Activated CD4-positive, alpha-beta T cell treated with anti-CD3 and anti-CD28 coated beads, Interleukin-2, amount 50 U/mL, for 16 hours (primary cell): ENCODE measurements around the gene FAM43B.
"Not testable (repeated sequence)": the region's sequence is repeated elsewhere in the genome, so short reads cannot be mapped to it uniquely, and the experiment has no call there.

ENCODE experiments used
- DNase-seq: peaks from one replicate; pipeline ENCODE4 v3.0.0-alpha.2; 2020

FAM43B gene, protein sequence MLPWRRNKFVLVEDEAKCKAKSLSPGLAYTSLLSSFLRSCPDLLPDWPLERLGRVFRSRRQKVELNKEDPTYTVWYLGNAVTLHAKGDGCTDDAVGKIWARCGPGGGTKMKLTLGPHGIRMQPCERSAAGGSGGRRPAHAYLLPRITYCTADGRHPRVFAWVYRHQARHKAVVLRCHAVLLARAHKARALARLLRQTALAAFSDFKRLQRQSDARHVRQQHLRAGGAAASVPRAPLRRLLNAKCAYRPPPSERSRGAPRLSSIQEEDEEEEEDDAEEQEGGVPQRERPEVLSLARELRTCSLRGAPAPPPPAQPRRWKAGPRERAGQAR

DNA sequence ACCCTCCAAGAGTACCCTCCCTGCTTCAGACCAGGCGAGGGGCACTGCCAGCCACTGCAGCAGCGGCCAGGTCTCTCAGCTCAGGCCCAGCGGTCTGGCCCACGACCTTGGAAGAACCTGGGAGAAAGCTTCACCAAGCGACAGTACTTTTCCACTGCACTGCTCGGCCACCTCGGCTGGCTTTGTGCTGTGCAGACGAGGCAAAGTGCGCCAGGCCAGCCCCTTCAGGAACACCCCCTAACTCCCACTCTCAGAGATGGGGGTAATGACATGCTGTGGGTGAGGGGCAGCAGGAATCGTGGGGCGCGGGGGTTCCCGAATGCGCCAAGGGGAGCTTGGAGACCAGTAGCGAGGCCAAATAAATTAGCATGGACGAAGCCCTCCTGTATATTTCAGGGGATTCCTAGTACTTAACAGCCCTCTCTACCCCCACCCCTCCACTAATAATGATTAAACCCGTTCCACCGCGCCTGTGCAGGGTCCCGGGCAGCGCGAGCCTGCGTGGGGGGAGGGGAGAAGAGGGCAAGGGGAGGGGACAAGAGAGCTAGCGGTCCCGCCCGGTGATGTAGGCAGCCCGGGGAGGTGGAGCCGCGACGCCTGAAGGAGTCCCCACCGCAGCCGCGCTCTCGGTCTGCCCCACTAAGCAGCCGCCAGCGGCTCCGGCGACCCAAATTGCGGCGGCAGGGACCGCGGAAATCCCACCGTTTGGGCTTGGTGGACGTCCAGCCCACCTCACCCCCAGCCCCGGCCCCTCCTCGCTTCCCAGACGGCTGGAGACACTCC lies at the start of gene FAM43B:
TSS of gene FAM43B (plus strand) at position 629 of the 783 bp plus-strand sequence. CDS start 401 bp downstream, outside the sequence.
- peak; percentile 10 for DNase-seq

DNA sequence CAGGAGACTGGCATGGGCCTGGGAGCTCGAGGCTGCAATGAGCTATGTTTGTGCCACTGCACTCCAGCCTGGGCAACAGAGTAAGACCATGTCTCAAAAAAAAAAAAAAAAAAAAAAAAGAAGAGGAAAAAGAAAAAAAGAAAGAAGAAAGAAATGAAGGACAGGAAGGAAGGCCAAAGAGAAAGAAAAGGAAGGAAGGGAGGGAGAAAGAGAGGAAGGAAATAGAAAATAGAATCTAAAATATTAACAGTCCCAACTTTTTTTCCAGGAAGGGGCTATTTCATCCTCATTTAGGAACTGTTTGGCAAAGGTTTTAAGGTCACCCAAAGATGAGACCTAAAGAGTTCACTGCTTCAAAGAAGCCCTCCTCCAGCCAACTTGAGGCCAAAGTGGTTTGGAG lies 46.9 kb upstream of the FAM43B start:
- no peak for DNase-seq

DNA sequence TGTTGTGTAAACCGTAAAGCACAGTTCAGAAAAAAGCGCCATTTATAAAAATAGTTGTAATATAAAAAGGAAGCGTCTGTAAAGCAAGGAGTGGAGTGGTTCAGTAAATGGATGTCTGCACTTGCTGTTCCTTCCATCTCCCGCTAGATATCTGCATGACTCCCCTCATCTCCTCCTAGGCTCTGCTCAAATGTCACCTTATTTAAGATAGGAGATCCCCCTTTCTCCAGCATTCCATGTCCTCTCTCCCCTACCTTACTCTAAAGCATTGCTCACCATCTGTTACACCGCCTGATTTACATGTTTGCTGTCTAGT lies 45.2 kb upstream of the FAM43B start:
- DNase-seq: no peak

DNA sequence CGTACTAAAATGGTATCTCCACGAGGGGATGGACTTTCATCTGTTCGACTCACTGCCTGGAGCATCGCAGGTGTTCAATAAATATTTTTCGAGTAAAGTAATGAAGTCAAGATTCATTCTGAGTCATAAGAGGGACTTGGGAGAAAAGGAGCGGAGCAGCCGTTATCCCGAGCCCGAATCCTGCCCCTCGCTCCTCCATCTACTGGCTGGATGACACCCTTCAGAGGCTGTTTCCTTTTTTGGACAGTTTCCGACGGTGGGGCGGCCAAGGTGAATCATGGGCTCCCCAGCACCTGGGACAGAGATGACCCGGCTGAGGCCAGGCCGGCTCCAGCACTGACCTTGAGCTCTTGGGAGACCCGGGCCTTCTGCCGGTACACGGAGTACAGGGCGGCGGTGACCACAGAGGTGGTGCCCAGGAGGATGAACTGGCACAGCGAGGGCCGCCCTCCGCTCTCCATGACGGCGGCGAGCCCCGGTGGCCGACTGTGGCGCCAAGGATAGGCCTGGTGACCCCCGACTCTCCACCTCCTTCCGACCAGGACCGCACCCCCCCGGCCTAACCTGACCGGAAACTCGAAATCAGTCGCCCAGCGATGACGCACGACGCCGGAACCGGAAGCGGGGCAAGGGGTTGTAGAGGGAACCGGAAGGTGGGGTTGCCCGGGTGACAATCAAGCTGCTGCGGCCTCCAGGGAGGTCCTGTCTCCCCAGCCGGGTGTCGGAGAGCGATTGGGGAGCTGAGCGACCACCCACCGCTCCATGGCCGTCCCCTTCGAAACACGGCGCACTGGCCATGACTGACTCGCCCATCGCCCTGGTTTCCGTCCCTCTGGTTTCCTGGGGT lies 44.6 kb upstream of the FAM43B start, which contains the start of gene MUL1:
TSS of gene MUL1 (minus strand) at position 588 of the 847 bp plus-strand sequence. CDS start at position 461, 127 bp downstream.
- peak; percentile 94 for DNase-seq

DNA sequence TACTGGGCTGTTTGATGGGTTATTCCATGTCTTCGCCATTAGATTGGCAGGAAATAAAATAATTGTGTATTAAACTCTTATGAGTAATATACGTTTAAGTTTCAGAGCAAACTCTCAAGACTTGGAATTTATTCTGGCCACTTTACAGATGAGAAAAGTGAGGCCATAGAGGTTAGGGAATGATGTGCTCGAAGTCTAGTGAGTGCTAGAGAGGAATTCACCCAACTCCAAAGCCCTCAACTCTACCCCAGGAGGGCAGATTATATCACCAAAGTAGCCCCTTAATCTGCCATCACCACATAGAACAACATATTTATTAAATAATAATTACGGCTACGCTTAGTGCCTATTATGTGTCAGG lies 44.0 kb upstream of the FAM43B start:
- no peak for DNase-seq

DNA sequence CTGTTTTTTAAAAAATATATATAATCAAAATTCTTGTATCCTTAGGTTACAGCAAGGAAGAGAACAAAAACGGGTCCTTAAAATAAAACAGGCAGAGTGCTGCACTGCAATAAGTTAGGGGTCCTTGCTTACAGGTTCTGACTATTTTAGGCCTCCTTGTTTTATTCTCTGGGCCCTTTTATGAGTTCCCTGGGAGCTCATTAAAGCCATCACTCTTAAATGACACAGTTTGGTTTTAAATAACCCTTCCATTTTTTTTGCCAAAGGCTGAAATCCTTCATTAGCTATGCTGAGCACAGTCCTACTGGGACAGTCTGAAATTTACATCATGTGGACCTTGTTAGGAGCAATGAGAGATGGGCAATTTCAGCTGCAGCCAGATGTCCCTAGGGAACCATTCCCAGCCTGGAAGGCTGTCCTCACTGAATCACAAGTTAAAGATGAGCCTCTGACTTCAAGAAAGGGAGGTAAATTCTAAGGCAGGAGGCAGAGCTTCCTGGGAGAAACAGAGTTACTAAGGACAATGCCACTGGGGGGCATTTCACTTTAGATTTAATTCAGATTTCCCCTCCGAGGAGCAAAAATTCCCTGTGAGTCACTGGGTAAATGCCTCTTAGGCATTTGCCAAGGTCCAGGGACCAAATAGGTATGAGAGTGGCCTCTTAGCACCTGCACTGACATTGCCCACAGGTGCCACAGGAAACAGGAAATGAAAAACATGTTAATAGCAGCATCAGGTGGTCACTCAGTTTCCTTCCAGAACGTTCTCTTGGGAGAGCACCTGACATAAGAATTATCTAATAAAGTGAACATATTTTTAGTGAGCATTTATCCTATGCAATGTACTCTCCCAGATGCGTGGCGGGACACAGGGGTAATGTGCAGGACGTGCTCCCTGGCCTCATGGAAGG lies 40.6 kb upstream of the FAM43B start:
- no peak for DNase-seq

DNA sequence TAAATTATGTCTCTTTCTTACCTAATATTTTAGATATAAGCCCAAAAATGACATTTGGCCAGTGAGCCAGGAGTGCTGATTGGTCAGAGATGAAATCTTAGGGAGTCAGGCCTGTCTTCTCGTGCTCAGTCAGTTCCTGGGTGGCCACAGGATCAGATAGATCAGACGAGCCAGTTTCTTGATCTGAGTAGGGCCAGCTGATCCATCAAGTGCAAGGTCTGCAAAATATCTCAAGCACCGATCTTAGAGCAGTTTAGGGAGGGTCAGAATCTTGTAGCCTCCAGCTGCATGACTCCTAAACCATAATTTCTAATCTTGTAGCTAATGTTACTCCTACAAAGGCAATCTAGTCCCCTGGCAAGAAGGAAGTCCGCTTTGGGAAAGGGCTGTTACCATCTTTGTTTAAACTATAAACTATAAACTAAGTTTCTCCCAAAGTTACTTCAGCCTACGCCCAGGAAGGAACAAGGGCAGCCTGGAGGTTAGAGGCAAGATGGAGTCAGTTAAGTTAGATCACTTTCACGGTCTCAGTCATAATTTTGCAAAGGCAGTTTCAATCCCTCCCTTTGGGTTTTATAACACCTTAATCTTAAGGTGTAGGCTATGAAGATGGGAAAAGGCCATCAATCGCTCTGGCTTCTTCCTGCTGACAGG lies 32.6 kb upstream of the FAM43B start:
- DNase-seq: not testable (repeated sequence)

DNA sequence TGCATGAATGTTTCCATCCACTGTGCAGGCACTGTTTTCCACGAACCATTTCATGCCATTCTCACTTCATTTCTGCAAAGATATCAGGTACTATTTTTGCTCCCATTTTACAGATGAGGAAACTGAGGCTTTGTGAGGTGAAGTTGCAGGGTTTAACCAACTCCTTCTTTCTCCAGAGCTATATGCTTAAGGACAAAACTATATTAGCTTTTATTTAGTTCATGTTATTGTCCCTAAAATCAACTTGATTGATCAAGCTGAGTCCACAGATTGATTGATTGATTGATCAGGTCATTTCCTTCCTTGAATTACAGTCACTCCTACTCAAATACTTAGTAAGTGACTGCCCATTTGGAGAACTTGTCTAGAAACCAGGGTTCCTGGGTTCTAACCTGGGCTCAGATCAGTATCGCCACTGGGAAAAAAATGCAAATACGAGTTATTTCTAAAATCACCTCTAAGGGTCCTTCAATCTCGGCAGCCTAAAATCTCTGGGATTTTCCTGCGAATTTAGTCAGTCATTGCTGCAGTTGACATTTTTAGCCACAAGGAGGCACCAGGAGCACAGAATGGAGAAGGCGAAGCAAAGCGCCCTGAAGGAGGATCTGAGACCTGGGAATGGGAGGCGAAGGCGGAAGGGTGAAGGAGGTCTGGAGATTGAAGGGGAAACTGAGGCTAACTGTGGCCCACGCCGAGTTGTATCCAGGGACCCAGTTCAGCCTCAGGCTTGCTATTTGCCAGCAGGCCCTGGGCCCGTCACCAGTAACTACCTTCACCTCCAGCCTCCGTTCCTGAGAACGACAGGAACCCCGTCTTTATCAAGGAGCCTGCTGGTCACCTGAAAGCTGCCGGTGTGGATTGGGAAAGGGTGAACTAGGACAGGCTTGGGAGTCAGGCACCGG lies 30.2 kb upstream of the FAM43B start:
- DNase-seq: peak; percentile 66

DNA sequence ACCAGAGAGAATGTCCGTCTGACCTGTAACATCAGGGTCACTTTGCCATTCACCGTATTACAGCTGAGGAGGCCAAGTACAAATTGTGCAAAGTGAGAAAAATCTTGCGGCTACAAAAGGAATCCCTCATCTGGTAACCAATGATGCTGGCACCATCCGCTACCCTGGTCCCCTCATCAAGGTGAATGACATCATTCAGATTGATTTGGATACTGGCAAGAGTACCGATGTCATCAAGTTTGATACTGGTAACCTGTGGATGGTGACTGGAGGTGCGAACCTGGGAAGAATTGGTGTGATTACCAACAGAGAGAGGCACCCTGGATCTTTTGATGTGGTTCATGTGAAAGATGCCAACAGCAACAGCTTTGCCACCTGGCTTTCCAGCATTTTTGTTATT lies 26.1 kb upstream of the FAM43B start:
- no peak for DNase-seq

DNA sequence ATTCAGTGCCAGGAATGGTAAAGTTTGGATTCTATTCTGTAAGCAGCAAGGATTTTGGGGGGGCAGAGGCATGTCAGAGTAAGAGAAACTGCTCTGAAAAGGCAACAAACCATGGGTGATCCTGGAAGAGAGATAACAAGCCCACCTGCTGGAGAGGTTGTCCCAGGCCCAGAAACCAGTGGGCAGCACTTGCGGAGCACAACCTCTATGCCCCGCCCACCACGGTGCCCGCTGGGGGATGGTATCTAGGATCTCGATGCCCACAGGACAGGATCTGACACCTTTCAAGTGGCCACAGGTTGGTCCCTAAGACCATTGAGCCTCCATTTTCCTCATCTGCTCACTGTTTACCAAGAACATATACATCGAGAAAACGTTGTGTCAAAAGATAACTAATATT lies 24.2 kb upstream of the FAM43B start:
- DNase-seq: no peak

DNA sequence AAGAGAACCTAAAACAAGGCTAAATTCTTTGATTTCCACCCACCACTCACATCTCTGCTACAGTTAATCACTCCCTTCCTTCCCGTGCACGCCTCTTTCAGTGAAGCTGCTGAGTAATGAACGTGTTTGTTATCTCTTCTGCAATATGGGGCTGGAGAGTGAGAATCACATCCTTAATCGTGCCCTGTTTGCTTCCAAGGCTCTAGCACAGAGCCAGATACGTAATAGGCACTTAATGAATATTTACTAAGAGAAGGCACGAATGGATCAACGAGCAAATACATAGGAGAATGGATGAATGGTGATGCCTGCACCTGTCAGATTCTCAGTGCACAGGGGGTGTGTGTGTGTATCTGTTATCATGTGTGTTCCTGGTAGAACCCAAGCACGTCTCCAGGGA lies 22.1 kb upstream of the FAM43B start:
- no peak for DNase-seq

DNA sequence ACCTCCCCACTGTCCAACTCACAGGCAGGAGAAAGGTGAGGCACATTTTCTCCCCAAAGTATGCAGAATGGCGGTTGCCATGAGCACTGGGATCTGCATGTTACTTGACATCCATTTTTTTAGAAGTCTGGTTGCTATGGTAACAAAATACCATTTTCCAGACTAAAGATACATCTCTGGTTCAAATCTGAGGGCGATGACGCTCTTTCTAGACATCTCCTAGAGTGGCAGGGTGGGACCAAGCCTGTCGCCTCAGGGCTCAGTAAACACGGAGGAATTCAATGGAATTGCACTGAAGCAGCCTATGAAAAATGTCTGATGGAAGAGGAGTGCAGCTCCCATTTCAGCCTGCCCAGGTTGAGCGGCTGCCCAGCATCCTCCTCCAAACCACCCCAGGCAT lies 21.5 kb upstream of the FAM43B start:
- DNase-seq: no peak

DNA sequence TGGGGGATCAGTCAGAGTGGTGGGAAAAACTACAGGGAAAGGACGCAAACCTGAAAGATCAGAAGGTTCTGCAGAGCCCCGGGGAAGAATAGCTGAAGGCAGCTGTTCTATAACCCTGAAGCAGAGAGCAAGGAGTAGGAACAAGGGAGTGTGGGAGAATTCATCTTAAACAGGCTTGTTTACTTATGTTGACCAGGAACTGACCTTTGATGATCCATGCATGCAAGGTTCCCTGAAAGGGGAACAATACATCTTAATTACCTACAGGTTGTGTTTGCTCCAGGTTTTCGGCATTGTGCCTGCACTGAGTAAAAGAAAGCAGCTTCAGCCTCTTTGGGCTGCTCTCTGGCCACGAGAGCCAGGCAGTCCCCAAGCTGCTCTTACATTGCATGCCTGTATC lies 18.7 kb upstream of the FAM43B start:
- DNase-seq: no peak

DNA sequence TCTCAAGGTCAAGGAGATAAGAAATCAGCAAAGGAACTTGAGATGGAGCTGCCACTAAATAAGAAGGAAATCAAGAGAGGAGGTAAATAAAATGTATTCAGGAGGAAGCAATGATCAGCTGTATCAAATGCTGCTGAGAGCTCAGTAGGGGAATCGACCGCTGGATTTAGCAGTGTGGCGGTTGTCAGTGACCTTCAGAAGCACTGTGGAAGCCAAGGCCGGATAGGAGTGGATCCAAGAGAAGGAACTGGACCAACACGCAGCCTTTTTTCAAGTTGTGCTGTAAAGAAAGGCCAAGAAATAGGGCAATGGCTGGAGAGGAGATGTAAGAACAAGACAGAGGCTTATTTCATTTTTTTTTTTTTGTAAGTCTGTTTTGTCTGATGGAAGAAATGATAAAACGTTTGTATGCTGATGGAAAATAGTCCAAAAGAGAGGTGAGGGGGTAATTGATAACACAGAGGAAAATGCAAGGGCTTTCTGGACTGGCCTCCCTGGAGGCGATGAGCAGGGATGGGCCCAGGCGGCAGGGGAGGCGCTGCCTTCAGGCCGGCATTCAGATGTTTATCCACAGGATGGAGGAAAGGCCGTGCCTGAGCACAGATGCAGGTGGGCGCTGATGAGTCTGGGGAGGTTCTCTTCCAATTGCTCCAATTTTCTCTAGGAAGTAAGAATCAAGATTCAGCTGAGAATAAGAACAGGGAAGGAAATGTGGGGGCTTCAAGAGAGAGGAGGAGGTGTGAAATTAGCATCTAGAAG lies 17.5 kb upstream of the FAM43B start:
- no peak for DNase-seq

DNA sequence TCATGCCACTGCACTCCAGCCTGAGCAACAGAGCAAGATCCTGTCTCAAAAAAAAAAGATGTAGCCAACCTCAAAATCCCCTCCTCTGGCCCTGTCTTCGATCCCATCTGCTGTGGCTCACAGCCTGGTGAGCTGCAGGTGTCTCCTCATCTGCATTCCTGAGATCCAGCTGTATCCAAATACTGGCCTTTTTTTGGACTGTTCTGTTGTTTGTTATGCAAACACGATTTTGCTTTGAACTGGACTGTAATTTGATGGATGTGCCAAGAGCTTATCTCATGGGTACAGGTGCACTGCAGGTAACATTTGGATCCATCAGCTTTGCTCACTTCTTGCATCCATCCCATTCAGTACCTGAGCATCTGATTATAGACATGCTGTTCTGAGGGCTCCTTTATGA lies 14.1 kb upstream of the FAM43B start:
- no peak for DNase-seq

DNA sequence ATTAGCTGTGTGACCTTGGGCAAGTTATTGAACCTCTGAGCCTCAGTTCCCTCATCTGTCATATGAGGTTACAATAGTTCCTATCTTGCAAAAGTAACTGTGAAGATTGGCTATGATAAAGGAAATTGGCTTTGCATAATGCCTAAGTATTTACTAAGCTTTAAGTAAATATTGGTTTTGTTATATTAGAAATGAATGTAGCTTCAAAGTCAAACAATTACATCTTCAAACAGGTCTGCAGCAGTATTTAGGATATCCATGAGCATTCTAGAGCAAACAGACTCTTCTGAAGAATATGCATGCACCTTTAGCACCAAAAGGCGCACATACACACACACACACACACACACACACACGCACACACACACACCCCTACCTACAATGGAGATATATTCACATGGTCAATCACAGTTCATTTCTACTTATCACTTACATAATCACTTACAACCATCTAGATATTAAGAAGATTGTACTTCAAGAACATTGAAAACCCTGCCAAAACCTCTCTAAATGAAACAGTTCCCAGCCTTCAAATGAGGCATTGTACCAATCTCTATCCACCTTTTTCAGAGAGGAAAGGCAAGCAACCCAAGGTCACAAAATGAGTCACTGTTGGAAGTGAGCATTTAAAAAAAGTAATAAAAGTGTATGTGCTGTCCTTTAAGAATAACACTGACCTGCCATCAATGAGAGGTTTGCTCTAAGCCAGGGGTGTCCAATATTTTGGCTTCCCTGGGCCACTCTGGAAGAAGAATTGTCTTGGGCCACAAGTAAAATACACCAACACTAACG lies 13.4 kb upstream of the FAM43B start:
- no peak for DNase-seq

DNA sequence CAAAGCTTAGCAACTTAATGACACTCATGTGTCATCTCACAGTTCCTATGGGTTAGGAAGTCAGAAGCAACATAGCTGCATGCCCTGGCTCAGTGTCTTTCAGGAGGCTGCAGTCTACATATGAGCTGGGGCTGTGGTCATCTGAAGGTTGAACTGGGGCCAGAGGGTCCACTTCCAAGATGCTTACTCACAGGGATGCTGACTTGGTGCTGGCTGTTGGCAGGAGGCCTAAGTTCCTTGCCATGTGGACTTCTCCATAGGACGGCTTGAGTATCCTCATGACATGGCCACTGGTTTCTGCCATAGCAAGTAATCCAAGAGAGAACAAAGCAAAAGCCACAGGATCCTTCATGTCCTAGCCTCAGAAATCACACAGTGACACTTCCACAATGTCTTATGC lies 12.1 kb upstream of the FAM43B start:
- DNase-seq: no peak

DNA sequence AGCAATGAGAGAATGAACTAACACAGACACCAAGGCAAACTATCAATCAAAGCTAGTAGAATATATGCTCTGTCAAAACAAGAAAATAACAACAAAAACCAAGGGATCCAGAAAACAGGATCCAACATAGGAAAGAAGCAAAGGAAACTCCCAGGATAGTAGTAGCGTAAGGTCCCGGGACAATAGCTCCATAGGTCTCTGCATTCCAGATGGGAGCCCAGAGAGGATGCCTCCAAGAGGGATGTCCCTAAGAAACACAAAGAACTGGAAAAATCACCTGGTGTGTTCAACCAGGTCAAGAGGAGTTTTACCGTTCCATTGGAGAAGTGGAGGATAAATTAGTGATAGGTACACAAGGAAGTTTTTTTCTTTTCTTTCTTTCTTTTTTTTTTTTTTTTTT lies 5.7 kb upstream of the FAM43B start:
- DNase-seq: no peak

DNA sequence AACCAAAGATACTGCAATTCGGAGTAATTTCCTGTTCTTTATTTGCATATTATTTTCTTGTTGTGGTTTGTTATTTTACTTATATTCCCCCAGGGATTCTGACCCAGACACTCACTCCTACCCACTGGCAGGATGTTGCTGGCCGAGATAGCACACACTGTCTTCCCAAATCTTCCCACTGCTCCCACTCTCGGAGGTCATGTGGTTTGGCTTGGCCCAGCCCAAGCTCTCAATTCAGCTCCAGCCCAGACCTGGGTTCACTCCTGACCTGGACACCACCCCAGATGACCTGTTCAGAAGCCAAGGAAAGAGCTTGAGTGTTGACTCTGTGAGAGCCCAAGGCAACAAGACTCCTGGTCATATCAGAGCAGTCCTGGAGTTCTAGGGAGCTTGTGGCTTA lies 1.2 kb upstream of the FAM43B start:
- DNase-seq: no peak
